MM.1S (cell line): Measurements from ENCODE around the gene ADIPOR1.
"Not testable (repeated sequence)": the region's sequence is repeated elsewhere in the genome, so short reads cannot be mapped to it uniquely, and the experiment has no call there.

Experiments used
- DNase-seq: peaks from one replicate; pipeline ENCODE4 v3.0.0-alpha.2; 2015
- H2AFZ ChIP-seq: fragments of 300-600 bp; sonication (generic); 2 replicates; pipeline ENCODE4 v1.6.0; 2016; ENCODE audit warnings: antibody characterized with exemption, low read length
- H3F3A ChIP-seq: fragments of 300-600 bp; sonication (generic); 2 replicates; pipeline ENCODE4 v1.6.1; 2016; ENCODE audit warnings: mild to moderate bottlenecking, antibody characterized with exemption, low read length, moderate library complexity, mixed read lengths; ENCODE audit not compliant: insufficient read depth
- H3K27ac ChIP-seq: fragments of 300-600 bp; sonication (generic); 2 replicates; pipeline ENCODE4 v1.5.1; 2016; ENCODE audit warnings: mild to moderate bottlenecking, low read length
- H3K27me3 ChIP-seq: fragments of 300-600 bp; sonication (generic); replicated peaks from 2 replicates; pipeline ENCODE4 v1.6.0; 2016; ENCODE audit warnings: low read length; ENCODE audit not compliant: insufficient read depth
- H3K36me3 ChIP-seq: fragments of 300-600 bp; sonication (generic); replicated peaks from 2 replicates; pipeline ENCODE4 v1.6.1; 2016; ENCODE audit warnings: mild to moderate bottlenecking, low read length, mixed read lengths; ENCODE audit not compliant: insufficient read depth
- H3K4me1 ChIP-seq: fragments of 300-600 bp; sonication (generic); 2 replicates; pipeline ENCODE4 v1.6.1; 2016; ENCODE audit warnings: low read length, mixed read lengths
- H3K4me2 ChIP-seq: fragments of 300-600 bp; sonication (generic); 2 replicates; pipeline ENCODE4 v1.6.0; 2016; ENCODE audit warnings: low read depth, low read length
- H3K4me3 ChIP-seq: fragments of 300-600 bp; sonication (generic); 2 replicates; pipeline ENCODE4 v1.5.1; 2016; ENCODE audit warnings: low read length, mixed read lengths
- H3K79me2 ChIP-seq: fragments of 300-600 bp; sonication (generic); 2 replicates; pipeline ENCODE4 v1.6.1; 2016; ENCODE audit warnings: mixed run types, low read length, mixed read lengths
- H3K9ac ChIP-seq: fragments of 300-600 bp; sonication (generic); 2 replicates; pipeline ENCODE4 v1.6.1; 2016; ENCODE audit warnings: low read length, mixed read lengths
- H3K9me2 ChIP-seq: fragments of 300-600 bp; sonication (generic); replicated peaks from 2 replicates; pipeline ENCODE4 v1.6.1; 2016; ENCODE audit warnings: mild to moderate bottlenecking, low read length, mixed read lengths; ENCODE audit not compliant: insufficient read depth
- H3K9me3 ChIP-seq: fragments of 300-600 bp; sonication (generic); replicated peaks from 2 replicates; pipeline ENCODE4 v1.6.1; 2016; ENCODE audit warnings: mild to moderate bottlenecking, low read length, mixed read lengths; ENCODE audit not compliant: insufficient read depth
- H4K20me1 ChIP-seq: fragments of 300-600 bp; sonication (generic); 2 replicates; pipeline ENCODE4 v1.6.1; 2016; ENCODE audit warnings: mild to moderate bottlenecking, low read length, moderate library complexity, mixed read lengths; ENCODE audit not compliant: insufficient read depth
- CTCF ChIP-seq: fragments of 300-600 bp; sonication (generic); IDR thresholded peaks from 2 replicates; pipeline ENCODE4 v1.5.1; 2016; ENCODE audit warnings: antibody characterized with exemption, low read length, mixed read lengths
- EZH2 ChIP-seq: fragments of 300-600 bp; sonication (generic); optimal IDR thresholded peaks from 2 replicates; pipeline ENCODE3; 2017; ENCODE audit warnings: low read depth, mild to moderate bottlenecking, antibody characterized with exemption, low read length, mixed read lengths
- EZH2phosphoT487 ChIP-seq: fragments of 300-600 bp; sonication (generic); IDR thresholded peaks from 2 replicates; pipeline ENCODE4 v1.6.1; 2018; ENCODE audit warnings: antibody characterized with exemption, low read length

Gene ADIPOR1

GRCh38 chr1:202919615-202920014, 38.5 kb downstream of the ADIPOR1 start:
- Histone ChIP-seq H3K4me3 (no peak overlapping the region), H3K9ac (no peak overlapping the region), H3K4me2 (no peak overlapping the region), H3K27me3 (no peaks in the 10 kb centered on the region), H3F3A (no peaks in the 10 kb centered on the region), H4K20me1 (no peaks in the 10 kb centered on the region), H2AFZ (no peak overlapping the region), H3K4me1 (no peaks in the 10 kb centered on the region), H3K36me3 (peaks cover 12% of the 10 kb centered on the region), H3K9me3 (no peaks in the 10 kb centered on the region), H3K79me2 (peaks cover 19% of the 10 kb centered on the region), H3K27ac (no peak overlapping the region), H3K9me2 (no peaks in the 10 kb centered on the region)
- TF ChIP-seq EZH2 (no peak), CTCF (no peak), EZH2phosphoT487 (no peak)
- no peak for DNase-seq

GRCh38 chr1:202915146-202915545, 43.0 kb downstream of the ADIPOR1 start:
- Histone ChIP-seq H3K36me3 (peaks cover 7% of the 10 kb centered on the region), H3K27ac (no peak overlapping the region), H3K4me3 (no peak overlapping the region), H3K27me3 (no peaks in the 10 kb centered on the region), H3K4me2 (no peak overlapping the region), H3K9me2 (no peaks in the 10 kb centered on the region), H3K9me3 (no peaks in the 10 kb centered on the region), H4K20me1 (no peaks in the 10 kb centered on the region), H2AFZ (no peak overlapping the region), H3K9ac (no peak overlapping the region), H3F3A (0 out of 2 replicates have a peak, but pooled peaks cover 3% of the 10 kb centered on the region), H3K79me2 (no peaks in the 10 kb centered on the region), H3K4me1 (no peaks in the 10 kb centered on the region)
- no peak for TF ChIP-seq CTCF
- TF ChIP-seq EZH2phosphoT487 = no peak
- TF ChIP-seq EZH2 = no peak
- no peak for DNase-seq

GRCh38 chr1:202912476-202912875, 45.6 kb downstream of the ADIPOR1 start:
- not testable (repeated sequence) for H3K36me3 ChIP-seq

GRCh38 chr1:202909494-202909893, 48.6 kb downstream of the ADIPOR1 start:
- Histone ChIP-seq H3K9me3 (no peaks in the 10 kb centered on the region), H3K36me3 (peaks cover 5% of the 10 kb centered on the region; the same call in 1 of the 2 replicates), H3K9ac (no peak overlapping the region), H3K4me1 (no peaks in the 10 kb centered on the region), H3K4me2 (no peak overlapping the region), H3K27me3 (no peaks in the 10 kb centered on the region), H3K9me2 (no peaks in the 10 kb centered on the region), H3F3A (0 out of 2 replicates have a peak, but pooled peaks cover 3% of the 10 kb centered on the region), H3K4me3 (no peak overlapping the region), H3K27ac (no peak overlapping the region), H2AFZ (no peak overlapping the region), H4K20me1 (no peaks in the 10 kb centered on the region), H3K79me2 (no peaks in the 10 kb centered on the region)
- TF ChIP-seq EZH2phosphoT487 (no peak), CTCF (no peak), EZH2 (no peak)
- DNase-seq = no peak

More at GRCh38 chr1:202912476-202912875, 45.6 kb downstream of the ADIPOR1 start:
- H3K4me3 ChIP-seq, H3K4me1 ChIP-seq, H3K9me3 ChIP-seq, H2AFZ ChIP-seq, DNase-seq, H3K9me2 ChIP-seq, H3K79me2 ChIP-seq, H3K27ac ChIP-seq, H4K20me1 ChIP-seq, H3K4me2 ChIP-seq, H3K27me3 ChIP-seq, H3K9ac ChIP-seq, H3F3A ChIP-seq: not testable (repeated sequence)
